Measurements from ENCODE around the gene TECTB.

DNA sequence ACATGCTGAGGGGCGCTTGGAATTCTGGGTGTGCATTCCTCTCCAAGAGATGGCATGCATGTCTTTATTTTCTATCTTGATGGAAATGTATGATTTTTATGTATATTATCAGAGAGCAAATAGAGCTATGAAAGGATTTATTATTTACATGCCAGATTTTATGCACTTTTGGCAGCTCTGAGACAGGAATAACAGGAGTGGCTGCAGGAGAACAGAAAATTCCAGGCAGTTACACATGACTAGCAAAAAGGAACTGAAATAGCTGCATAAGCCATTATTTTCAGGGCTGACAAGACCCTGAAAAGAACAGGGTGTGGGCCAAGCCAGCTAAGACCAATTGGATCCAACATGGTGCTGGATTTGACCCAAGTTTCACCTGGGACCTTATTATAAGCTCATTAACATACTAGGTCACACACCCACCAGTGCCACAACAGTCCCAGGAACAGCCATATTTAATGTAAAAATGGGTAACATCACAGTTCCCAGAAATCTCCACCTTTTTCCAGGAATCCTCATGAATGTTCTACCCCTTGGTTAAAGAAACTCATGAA, 47.5 kb downstream of the TECTB start:
- TF ChIP-seq, protein P1, sequence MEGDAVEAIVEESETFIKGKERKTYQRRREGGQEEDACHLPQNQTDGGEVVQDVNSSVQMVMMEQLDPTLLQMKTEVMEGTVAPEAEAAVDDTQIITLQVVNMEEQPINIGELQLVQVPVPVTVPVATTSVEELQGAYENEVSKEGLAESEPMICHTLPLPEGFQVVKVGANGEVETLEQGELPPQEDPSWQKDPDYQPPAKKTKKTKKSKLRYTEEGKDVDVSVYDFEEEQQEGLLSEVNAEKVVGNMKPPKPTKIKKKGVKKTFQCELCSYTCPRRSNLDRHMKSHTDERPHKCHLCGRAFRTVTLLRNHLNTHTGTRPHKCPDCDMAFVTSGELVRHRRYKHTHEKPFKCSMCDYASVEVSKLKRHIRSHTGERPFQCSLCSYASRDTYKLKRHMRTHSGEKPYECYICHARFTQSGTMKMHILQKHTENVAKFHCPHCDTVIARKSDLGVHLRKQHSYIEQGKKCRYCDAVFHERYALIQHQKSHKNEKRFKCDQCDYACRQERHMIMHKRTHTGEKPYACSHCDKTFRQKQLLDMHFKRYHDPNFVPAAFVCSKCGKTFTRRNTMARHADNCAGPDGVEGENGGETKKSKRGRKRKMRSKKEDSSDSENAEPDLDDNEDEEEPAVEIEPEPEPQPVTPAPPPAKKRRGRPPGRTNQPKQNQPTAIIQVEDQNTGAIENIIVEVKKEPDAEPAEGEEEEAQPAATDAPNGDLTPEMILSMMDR (conservative IDR thresholded peaks at IDR 0.05; ENCODE audit: low read depth, low read length) = no peak
- TF ChIP-seq EZH2 (IDR thresholded peaks at IDR 0.05; ENCODE audit: low read length, unreplicated experiment) (no peak), EZH2phosphoT487 (IDR thresholded peaks at IDR 0.05; ENCODE audit: borderline replicate concordance, low read length) (no peak)

Data from PC-3 (cell line).